ENCODE measurements around the gene WDR93.

The WDR93 gene

GRCh38 chr15:89693091-89693490, 2.5 kb downstream of the WDR93 start:
- DNase-seq: no peak

DNA sequence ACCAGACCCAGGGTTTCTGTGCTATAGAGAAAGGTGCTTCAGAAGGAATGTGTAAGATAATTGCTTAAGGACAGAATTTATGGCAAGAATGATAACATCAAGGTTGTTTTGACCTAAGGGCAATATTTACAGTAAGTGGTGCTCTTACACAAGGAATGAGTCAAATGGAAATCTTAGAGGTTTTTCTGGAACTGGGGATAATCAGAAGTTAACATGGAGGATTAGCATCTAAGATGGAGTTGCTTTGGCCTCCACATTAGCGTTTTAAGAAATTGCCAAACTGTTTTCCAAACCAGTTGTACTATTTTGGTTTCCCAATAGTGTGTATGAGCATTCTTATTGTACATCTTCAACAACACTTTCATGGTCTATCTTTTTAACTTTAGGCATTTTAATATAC, 3.1 kb downstream of the WDR93 start:
- DNase-seq: no peak

- no peak for DNase-seq
These were observed 4.6 kb downstream of the WDR93 start for GRCh38 chr15:89695198-89695597.

DNA sequence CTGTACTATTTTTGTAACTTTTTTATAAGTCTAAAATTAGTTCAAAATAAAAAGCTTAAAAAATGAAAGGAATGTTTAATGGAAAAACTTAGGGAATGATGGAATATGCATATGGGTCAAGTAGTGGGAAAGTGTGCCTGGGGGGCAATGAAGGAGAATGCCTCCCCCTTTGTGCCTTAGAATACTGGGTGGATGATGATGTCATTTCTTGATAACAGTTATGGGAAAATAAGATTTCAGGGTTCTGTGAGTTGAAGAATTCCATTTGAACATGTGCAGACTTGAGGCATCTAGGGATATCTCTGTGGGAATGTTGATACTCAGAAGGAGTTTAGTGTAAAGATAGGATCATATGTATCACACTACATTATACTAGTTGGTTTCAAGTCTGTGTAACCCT, 13.8 kb downstream of the WDR93 start:
- no peak for DNase-seq

- no peak for DNase-seq
These were observed 17.0 kb downstream of the WDR93 start for GRCh38 chr15:89707577-89707976.

GRCh38 chr15:89714775-89715174, 24.2 kb downstream of the WDR93 start:
- no peak for DNase-seq

- no peak for DNase-seq
These were observed 32.4 kb downstream of the WDR93 start for GRCh38 chr15:89723031-89723430.

DNA sequence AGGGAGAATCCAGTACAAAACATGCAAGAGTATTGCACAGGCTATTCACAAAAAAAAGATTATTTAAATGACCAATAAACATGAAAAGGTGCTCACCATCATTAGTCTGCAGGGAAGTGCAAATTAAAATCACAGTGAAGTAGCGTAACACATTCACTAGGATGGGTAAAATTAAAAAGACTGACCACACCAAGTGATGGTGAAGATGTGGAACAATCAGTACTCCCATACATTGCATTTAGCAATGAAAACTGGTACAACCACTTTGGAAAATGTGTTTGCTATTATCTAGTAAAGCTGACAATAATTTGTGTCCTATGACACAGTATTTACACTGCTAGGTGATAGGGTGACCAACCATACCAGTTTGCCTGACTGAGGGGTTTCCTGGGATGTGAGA, 34.0 kb downstream of the WDR93 start:
- no peak for DNase-seq

- no peak for DNase-seq
These were observed 34.5 kb downstream of the WDR93 start for GRCh38 chr15:89725064-89725463.

DNA sequence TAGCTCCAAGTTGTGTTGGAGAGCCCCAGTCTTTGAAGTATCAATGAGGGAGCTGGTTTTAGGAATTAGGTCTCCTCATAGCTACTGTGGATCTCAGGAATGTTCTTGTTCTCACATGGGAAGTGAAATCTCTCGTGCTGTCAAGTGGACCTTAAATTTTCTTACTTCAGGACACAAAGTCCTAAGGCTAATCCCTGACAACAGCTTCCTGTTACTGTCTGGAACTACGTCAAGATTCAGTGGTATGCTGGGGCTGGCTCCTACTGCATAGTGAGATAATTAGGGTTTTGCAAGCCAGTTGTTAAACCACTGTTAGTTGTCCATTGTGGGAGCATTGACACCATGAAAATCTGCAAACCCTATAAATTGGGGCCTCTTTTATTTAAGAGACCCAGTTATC, 37.6 kb downstream of the WDR93 start:
- DNase-seq: no peak

DNA sequence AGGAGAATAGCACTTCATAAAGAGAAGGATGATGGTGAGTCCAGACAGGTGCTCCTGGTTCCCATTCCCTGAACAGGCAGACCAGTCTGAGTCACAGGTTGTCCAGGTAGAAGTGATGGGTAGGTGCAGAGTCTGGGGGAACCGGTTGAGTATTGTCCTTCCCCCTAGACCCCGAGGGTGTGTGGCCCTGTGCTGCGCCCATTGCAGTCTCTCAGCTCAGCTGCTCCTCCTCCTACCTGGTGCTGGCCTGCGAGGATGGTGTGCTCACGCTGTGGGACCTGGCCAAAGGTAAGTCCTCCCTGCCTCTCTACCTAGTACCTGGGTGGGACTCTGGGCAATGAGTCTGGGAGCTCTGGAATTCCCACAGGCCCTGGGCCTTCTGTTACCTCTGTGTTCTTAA, 40.7 kb downstream of the WDR93 start:
- no peak for DNase-seq

- DNase-seq: no peak
These were observed 42.0 kb downstream of the WDR93 start for GRCh38 chr15:89732451-89733172.

DNA sequence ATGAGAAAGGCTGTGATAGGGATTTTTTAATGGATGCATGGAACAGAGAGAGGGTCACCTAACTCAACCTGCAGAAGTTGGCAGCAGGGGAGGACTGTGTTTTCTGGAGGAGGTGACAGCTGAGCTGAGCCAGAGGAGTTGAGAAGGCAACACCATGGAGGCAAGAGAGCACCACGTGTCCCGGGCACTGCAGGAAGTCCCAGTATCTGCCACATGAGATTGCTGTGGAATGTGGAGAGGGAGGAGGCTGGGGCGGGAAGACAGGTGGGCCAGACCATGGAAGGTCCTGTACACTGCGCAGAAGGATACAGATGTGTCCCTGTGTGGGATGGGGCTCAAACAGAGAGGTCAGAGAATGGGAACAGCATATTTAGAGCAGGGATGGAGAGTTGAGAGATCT, 45.2 kb downstream of the WDR93 start:
- DNase-seq: no peak

- peak; percentile 14 for DNase-seq
These were observed 49.5 kb downstream of the WDR93 start for GRCh38 chr15:89740137-89740536.

- DNase-seq: no peak
These were observed 52.4 kb downstream of the WDR93 start for GRCh38 chr15:89743011-89743410.

DNA sequence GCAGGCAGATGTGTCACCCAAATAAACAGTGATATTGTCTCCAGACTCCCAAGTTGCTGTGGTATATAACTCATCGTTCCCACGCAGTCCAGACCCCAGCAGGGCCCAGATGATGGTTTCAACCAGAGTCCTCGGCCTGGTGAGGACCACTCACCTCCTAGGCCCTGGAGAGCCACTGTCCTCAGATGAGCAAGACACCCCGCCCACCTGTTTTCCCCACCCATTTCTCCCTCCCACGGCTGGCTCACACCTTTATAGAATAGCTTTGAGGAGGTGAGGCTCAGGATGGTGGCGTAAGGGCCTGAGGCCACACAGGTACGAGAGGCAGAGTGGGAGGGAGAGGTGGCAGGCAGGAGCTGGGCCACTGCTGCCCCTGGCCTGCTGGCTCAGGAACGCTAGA, 53.0 kb downstream of the WDR93 start:
- no peak for DNase-seq

DNA sequence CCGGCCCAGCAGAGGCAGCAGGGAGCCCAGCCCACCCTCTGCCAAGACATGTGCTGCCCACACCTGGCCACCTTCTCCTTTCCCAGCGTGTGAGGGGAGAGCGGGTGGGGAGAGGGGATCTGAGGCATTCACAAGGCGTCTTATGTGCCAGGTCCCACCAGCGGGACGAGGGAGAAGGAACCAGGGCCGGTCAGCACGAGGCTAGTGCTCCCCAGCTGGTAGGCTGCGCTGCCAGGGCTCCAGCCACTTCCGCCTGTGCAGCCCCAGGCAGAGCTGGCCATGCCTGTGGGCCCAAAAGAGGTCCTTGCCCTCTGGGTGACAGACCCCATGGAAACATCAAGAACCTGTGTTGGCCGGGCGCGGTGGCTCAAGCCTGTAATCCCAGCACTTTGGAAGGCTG, 54.5 kb downstream of the WDR93 start:
- no peak for DNase-seq

GRCh38 chr15:89745768-89746167, 55.2 kb downstream of the WDR93 start:
- DNase-seq: no peak

DNA sequence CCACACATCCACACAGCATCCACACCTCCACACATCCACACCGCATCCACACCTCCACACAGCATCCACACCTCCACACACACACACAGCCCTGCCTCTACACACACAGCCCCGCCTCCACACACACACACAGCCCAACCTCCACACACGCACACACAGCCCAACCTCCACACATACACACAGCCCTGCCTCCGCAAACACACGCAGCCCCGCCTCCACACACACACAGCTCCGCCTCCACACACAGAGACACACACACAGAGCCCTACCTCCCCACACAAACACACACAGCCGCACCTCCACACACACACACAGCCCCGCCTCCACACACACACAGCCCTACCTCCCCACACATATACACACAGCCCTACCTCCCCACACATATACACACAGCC, 55.8 kb downstream of the WDR93 start:
- no peak for DNase-seq

DNA sequence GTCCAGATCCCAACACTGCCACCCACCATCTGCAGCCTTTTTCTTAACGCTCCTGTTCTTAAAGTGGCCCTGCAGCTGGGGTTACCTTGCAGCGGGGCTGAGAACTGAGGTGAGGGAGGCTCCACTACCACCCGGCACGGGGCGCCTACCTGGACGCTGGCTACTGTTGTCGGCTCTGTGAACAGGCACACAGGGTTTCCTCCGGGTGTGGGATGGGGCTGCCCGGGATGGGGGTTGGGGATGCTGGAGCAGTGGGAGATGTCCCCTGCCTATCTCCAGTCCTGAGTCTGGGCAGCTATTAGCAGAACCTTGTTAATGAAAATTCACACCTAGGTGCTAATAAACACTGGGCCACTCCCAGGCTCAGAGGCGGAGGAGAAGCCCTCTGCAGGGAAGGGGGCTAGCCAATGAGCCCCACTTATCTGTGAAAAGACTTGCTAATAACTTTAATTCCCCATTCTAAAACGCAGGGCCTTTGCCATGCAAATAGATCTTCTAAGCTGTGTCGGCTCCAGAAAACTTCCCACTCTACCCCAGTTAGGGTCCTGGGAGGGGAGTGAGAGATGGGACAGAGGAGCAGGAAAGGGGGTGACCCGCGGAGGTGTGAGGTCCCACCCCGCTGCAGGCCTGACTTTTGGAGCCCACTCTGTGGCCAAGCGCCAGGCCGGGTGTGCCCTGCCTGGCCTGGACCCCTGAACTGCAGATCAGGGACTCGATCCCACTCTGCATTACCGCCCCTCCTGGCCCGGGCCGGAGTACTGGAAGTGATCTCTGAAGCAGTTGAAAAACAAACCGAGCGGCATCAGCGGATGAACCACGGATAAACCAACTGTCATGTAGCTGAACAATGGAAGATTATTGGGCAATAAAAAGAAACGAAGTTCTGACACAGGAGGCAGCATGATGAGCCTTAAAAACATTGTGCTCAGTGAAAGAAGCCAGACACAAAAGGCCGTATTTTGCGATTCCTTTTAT, 57.4 kb downstream of the WDR93 start:
- DNase-seq: no peak

- no peak for DNase-seq
These were observed 58.4 kb downstream of the WDR93 start for GRCh38 chr15:89749054-89749453.

DNA sequence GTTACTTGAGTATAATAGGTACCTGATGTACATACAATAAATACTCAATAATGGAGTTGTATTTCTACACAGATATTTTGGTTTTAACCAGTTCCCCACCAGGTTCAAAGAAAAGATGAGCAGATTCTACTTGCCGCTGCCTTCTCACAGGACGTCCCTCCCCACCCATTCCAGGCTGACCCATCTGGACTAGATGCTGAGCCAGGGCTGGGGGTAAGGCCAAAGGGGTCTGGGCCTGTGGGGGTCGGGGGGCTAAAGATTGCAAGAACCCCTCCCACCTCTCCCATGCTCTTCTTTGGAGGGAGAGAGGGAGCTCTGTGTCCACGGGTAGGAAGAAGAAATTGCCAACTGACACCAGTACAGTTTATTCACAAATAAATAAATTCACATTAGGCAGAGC, 58.9 kb downstream of the WDR93 start:
- no peak for DNase-seq

DNA sequence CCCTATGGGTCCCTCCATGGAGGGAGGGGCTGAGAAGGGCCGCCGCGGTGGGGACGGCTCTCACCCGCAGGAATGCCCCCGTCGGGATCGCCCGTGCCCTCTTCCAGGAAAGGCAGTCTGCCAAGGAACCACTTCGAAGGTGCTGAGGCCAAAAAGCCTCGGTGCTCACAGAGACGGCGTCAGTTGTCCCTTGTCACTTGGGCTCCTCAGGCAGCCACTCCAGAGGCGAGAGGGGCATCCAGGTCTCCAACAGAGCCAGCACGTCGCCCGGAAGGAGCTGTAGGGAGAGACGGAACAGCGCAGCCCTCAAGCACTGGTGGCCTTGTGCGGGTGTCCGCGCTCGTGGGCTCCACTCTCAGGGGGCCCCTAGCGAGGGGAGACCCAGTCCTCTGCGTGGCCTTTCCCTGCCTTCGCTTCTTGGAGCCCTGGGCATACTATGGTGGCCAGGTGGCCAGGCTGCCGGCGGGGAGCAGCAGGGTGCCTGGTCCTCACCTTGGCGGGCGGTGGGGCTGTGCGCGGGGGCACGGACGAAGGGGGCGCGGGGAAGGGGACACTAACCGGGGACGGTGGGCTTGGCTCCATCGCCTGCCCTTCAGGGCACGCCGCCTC, 59.4 kb downstream of the WDR93 start:
- no peak for DNase-seq
